NCI-H345 (cell line): Measurements from ENCODE around the gene TCF7L2.

Source experiments
- DNase-seq: peaks from one replicate; lab custom pipeline; 2025; lab: John Stamatoyannopoulos, UW

The TCF7L2 gene

DNA sequence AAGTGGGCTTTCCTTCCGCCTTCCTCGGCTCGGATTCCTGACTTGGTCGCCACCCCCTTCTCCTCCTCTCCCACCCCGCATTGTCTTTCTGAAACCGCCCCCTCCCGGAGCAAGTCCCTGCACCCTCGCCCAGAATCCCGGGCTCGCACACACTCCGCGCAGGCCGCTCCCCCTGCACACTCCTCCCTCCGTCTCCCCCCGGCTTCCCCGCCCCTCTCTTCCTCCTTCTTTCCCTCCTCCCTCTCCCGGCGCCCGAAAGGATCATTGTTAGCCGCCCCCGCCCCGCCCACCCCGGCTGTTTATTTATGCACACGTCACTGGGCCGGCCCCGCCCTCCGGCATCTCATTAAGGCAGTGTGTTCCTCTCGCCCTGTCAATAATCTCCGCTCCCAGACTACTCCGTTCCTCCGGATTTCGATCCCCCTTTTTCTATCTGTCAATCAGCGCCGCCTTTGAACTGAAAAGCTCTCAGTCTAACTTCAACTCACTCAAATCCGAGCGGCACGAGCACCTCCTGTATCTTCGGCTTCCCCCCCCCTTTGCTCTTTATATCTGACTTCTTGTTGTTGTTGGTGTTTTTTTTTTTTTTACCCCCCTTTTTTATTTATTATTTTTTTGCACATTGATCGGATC is at the start of gene TCF7L2:
Gene TCF7L2 (plus strand): TSS at position 373 of the 633 bp plus-strand sequence. CDS start 510 bp downstream, outside the sequence.
- peak; percentile 88 for DNase-seq

DNA sequence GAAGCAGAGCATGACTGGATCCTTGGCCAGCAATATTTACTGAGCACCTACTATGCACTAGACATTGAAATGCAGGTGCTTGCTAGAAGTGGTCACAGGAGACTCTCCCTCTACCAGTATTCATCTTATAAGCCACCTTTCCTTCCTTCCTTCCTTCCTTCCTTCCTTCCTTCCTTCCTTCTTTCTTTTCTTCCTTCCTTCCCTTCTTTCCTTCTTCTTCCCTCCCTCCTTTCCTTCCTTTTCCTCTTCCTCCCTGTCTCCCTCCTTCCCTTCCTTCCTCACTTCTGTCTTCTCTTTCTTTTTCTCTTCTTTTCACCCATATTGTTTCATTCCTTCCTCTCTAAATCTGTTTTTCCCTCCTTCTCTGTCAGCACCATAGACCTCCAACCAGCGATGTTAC is 47.3 kb upstream of the TCF7L2 start:
- DNase-seq, result no peak

DNA sequence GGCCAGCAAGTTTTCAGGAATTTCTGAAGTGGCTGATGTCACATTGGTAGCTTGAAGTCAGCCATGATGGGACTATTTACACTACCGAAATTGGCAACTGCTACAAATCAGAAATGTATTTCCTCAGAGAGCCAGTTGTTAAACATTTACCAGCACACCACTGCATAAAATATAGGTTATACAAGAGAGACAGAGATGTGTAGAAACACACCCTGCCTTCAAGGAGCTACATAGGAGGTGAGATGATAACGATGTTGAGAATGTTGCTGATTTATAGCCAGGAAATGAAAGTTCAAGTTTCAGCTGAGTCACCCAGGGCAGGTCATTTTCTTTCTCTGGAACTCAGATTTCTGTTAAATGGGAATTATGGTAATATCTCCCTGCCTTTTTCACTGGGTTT is 46.0 kb upstream of the TCF7L2 start:
- no peak for DNase-seq

DNA sequence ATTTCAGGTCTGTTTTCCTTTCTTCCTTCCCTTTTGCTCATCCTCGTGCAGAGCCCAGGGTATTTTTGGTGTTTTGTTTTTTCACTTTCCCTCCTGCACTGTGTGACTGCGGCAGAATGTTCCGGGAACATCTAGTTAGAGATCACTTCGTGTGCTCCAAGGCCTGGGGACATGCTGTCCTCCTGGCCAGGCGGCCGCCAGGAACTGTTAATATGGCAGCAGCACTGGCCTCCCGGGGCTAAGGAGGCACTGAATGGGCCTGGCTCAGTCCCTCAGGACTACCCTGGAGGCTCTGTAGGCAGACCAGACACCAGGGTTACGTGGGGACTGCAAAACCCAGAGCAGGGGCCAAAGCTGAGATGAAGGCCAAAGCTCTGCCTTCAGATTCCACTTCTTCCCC is 43.1 kb upstream of the TCF7L2 start:
- no peak for DNase-seq

DNA sequence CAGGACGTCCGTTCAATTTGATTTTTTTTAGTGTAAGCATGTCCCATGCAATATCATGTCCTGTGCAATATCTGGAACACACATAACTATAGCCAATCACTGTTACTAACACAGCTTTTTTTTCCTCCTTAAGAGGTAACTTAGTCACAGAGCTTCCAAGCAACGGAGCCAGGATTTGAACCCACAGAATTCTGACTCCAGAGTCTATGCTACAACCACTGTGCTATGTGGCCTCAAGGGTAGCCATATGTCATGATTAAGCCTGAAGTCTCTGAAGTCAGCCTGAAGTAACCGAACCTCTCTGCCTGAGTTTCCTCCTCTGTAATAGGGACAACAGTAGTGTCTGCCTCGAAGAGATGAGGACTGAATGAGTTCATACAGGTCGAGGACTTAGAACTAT is 42.2 kb upstream of the TCF7L2 start:
- no peak for DNase-seq

- DNase-seq, result no peak
Observed at GRCh38 chr10:112911206-112911605, 38.8 kb upstream of the TCF7L2 start.

- no peak for DNase-seq
Observed at GRCh38 chr10:112912410-112912928, 37.6 kb upstream of the TCF7L2 start.

DNA sequence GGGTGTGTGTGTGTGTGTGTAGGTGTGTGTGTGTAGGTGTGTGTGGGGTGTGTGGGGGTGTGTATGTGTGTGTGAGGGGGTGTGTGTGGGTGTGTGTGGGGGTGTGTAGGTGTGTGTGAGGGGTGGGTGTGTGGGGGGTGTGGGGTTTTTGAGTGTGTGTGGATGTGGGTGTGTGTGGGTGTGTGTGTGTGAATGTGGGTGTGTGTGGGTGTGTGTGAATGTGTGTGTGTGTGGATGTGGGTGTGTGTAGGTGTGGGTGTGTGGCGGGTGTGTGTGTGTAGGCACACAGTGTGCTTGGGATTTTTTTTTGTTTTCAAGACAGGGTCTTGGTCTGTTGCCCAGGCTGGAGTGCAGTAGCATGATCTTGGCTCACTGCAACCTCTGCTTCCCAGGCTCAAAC is 36.8 kb upstream of the TCF7L2 start:
- DNase-seq, result no peak

DNA sequence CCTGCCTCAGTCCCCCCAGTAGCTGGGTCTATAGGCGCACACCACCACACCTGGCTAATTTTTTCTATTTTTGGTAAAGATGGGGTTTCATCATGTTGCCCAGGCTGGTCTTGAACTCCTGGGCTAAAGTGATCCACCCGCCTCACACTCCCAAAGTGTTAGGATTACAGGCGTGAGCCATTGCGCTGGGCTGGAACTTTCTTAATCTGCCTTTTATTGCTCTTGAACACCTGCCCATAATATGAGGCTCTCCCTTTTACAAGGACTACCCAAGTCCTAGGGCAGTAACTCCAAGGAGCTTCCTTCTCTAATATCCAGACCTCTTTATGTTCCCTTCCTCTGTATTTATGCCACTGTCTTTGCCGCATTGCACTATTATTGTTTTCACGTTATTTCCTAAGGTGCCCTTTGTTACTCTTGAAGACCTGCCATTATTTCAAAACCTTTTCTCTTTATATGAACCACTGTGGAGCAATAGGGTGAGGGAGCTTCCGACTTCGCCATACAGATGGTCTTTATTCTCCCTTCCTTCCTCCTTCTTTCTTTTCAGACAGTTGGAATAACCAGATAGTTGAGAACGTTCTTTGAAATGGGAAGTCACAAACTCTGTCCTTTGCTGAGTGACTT is 36.3 kb upstream of the TCF7L2 start:
- DNase-seq, result no peak

GRCh38 chr10:112914288-112914952 is 35.6 kb upstream of the TCF7L2 start:
- DNase-seq, result no peak

- no peak for DNase-seq
Observed at GRCh38 chr10:112915590-112916572, 34.2 kb upstream of the TCF7L2 start.

- no peak for DNase-seq
Observed at GRCh38 chr10:112917681-112918080, 32.4 kb upstream of the TCF7L2 start.

GRCh38 chr10:112918771-112919170 is 31.3 kb upstream of the TCF7L2 start:
- DNase-seq, result no peak

DNA sequence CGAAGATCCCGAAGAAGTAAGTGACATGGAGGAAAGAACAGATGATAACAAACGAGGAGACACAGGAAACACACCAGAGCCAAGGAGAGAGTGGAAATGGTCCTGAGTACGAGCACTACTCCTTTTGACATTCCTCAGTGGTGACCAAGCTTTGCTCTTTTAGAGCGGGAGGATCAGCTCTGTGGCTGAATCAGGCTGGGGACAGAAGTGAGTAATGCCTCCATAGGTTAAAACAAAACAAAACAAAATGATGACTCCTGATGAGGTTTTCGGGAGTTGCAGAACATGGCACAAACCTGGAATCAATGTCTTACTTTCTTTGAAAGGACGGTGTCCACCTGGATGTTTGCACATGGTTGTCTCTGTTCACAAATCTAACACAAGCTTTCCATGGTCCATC is 30.3 kb upstream of the TCF7L2 start:
- no peak for DNase-seq

- no peak for DNase-seq
Observed at GRCh38 chr10:112926906-112927688, 22.9 kb upstream of the TCF7L2 start.

DNA sequence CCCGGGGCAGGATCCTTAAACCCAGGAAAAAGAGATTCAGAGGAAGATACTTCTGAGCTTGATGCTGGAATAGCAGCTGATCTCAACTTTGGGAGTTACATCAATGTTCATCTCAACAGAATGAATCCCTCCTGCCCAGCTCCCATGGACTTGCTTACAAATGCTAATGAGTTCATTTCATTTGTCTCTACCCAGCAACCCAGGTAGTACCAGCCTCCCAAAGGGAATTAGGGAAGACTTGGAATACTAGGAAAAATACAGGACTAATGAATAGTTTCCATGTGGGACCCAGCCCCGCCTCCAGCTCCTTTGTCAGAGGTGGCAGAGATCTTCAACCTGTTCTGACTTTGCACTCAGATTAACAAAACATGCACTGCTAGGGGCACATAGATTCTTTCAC is 22.1 kb upstream of the TCF7L2 start:
- no peak for DNase-seq

DNA sequence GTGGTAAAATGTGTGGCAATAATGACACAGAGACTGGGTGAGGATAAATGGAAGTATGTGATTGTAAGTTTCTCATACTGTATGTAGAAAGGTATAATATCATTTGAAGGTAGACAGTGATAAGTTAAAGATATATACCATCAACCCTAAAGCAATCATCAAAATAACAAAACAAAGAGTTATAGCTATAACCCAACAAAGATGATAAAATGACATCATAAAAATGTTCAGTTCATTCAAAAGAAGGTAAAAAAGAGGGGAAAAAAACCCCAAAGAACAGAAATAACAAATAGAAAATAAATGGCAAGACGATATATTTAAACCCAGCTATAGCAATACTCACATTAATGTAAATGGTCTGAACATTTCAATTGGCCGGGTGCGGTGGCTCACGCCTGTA is 17.4 kb upstream of the TCF7L2 start:
- DNase-seq, result no peak

GRCh38 chr10:112934193-112934592 is 15.9 kb upstream of the TCF7L2 start:
- no peak for DNase-seq

GRCh38 chr10:112938808-112939482 is 11.1 kb upstream of the TCF7L2 start:
- DNase-seq, result no peak

DNA sequence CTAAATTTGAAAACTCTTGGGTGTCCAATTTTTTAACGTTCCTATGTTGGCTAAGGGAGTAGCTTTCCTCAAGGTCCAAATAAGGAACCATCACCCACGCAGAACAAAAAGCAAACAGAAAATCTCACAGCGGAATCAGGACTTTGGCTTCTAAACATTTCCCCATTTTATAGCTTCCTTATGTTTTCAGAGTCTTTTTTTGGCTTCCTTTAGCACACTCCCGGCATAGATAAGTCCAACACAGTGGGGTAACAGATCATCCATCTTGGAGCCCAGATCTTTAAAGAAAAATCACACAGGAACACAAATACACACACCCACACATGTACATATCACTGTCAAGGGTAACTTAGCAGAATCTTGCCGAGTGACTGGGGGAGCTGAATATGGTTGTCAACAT is 4.2 kb upstream of the TCF7L2 start:
- DNase-seq, result no peak

DNA sequence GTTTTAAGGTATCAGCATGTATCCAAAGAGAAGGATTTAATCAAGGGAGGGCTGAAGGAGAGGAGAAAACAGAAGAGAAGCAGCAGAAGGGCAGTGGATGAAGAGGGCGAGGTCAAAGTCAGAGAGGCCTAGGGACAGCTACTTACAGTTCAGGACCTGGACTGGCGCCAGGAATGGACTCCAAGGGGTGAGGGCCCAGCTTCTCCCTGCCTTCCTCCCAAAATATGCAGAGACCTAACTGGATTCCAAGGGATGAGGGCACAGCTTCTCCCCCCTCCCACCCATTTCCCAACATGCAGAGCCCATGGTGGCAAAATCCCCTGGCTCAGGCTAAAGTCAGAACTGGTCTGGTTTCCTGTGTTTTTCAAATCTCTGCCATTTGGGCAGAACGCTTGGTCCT is 3.4 kb upstream of the TCF7L2 start:
- no peak for DNase-seq
